Skin of body (tissue), 2 donors: ENCODE data around the gene WDR17. TPM values are rescaled to one million over a fixed set of nuclear protein-coding genes. Genes with fewer than 3 reads are reported as not detected.

Source experiments
- small RNA-seq: library from RNA; depleted of rRNA; stranded (forward); fragments of <200 nt; gene quantifications from one replicate; pipeline ENCODE3, GENCODE V24; 2014; ENCODE audit warnings: low replicate concordance
- total RNA-seq: library from RNA; depleted of rRNA; stranded (reverse); fragments of >200 nt; gene quantifications from one replicate; pipeline ENCODE4 v1.2.3, GENCODE V29; 2014

The WDR17 gene
- total RNA-seq, 1 donor from 2014 or later = 1.8 TPM

Small RNAs within 50 kb of the gene (small RNA-seq; reads per million reads assigned to genes)
- gene RF00432 = not detected

Other genes with a start within 250 kb of the WDR17 start
- 0.10 TPM for gene SPATA4, start 129.7 kb downstream of the WDR17 start, total RNA-seq
- 18.6 TPM for gene ASB5, start 203.4 kb downstream of the WDR17 start, total RNA-seq